ENCODE results near the gene ZNRF1.
"Not testable (repeated sequence)": the region's sequence is repeated elsewhere in the genome, so short reads cannot be mapped to it uniquely, and the experiment has no call there.

The ZNRF1 gene

GRCh38 chr16:75114946-75115825 lies 116.4 kb downstream of the ZNRF1 start:
- DNase-seq (ENCODE audit: low read depth): no peak

GRCh38 chr16:75116081-75116910 lies 117.5 kb downstream of the ZNRF1 start, which contains the start of gene LDHD:
LDHD (minus strand) TSS chr16:75116780; CDS start chr16:75116720, 60 bp downstream.
- no peak for DNase-seq (ENCODE audit: low read depth)

GRCh38 chr16:75116911-75117245 lies 118.1 kb downstream of the ZNRF1 start:
- DNase-seq (ENCODE audit: low read depth): no peak

- no peak for DNase-seq (ENCODE audit: low read depth)
These were observed 120.2 kb downstream of the ZNRF1 start for GRCh38 chr16:75118943-75119539.

- no peak for DNase-seq (ENCODE audit: low read depth)
These were observed 121.4 kb downstream of the ZNRF1 start for GRCh38 chr16:75120253-75120652.

GRCh38 chr16:75121949-75122568 lies 123.2 kb downstream of the ZNRF1 start:
- DNase-seq (ENCODE audit: low read depth): no peak

GRCh38 chr16:75122609-75123008 lies 123.8 kb downstream of the ZNRF1 start:
- DNase-seq (ENCODE audit: low read depth): no peak

GRCh38 chr16:75127713-75128415 lies 129.0 kb downstream of the ZNRF1 start:
- no peak for DNase-seq (ENCODE audit: low read depth)

- not testable (repeated sequence) for DNase-seq (ENCODE audit: low read depth)
These were observed 130.8 kb downstream of the ZNRF1 start for GRCh38 chr16:75129421-75130149.

GRCh38 chr16:75130150-75130771 lies 131.4 kb downstream of the ZNRF1 start:
- DNase-seq (ENCODE audit: low read depth): no peak

- DNase-seq (ENCODE audit: low read depth): no peak
These were observed 132.3 kb downstream of the ZNRF1 start for GRCh38 chr16:75131081-75131480.

- DNase-seq (ENCODE audit: low read depth): no peak
These were observed 139.4 kb downstream of the ZNRF1 start for GRCh38 chr16:75138233-75138632.

- DNase-seq (ENCODE audit: low read depth): no peak
These were observed 139.8 kb downstream of the ZNRF1 start for GRCh38 chr16:75138636-75139035.

GRCh38 chr16:75139498-75139897 lies 140.7 kb downstream of the ZNRF1 start:
- DNase-seq (ENCODE audit: low read depth): no peak

- DNase-seq (ENCODE audit: low read depth): no peak
These were observed 145.1 kb downstream of the ZNRF1 start for GRCh38 chr16:75143941-75144340.

- no peak for DNase-seq (ENCODE audit: low read depth)
These were observed 149.1 kb downstream of the ZNRF1 start for GRCh38 chr16:75147968-75148310.

GRCh38 chr16:75148311-75149195 lies 149.7 kb downstream of the ZNRF1 start, which contains the start of gene ZFP1:
ZFP1 (plus strand) TSS chr16:75148524; CDS start chr16:75152952, 4,428 bp downstream.
- DNase-seq (ENCODE audit: low read depth): peak; percentile 78

- no peak for DNase-seq (ENCODE audit: low read depth)
These were observed 153.0 kb downstream of the ZNRF1 start for GRCh38 chr16:75151798-75152197.

GRCh38 chr16:75152635-75153034 lies 153.8 kb downstream of the ZNRF1 start:
- DNase-seq (ENCODE audit: low read depth): no peak

Data from GM04504 (cell line).